Cardiac muscle cell (in vitro differentiated cells and primary cell): Measurements from ENCODE around the gene ANKRD28. TPM values are rescaled to one million over a fixed set of nuclear protein-coding genes. Genes with fewer than 3 reads are reported as not detected.
A peak's percentile ranks its signal among the peaks of the same experiment; 100 is the strongest.

Experiments
- DNase-seq, 2 donors: peaks; one replicate each; pipeline versions ENCODE4 v3.0.0 to v3.0.0-alpha.2; 2010 to 2017; ENCODE audit warnings: low read depth in 1 of 2, low spot score in 1 of 2
- H3K27ac ChIP-seq: fragments of 200-600 bp; sonication (generic); 2 replicates; pipeline ENCODE4 v1.5.1; 2016
- H3K27me3 ChIP-seq: fragments of 200-600 bp; sonication (generic); 2 replicates; pipeline ENCODE4 v1.6.0; 2016; ENCODE audit warnings: control low read depth
- H3K36me3 ChIP-seq: fragments of 200-600 bp; sonication (generic); 2 replicates; pipeline ENCODE4 v1.5.1; 2016; ENCODE audit warnings: control low read depth
- H3K4me1 ChIP-seq: fragments of 200-600 bp; sonication (generic); 2 replicates; pipeline ENCODE4 v1.8.1; 2017; ENCODE audit warnings: low read depth, mild to moderate bottlenecking, mixed run types
- H3K4me3 ChIP-seq: fragments of 200-600 bp; sonication (generic); 2 replicates; pipeline ENCODE4 v1.5.1; 2016; ENCODE audit warnings: mild to moderate bottlenecking
- H3K9me3 ChIP-seq: fragments of 200-600 bp; sonication (generic); 2 replicates; pipeline ENCODE4 v1.5.1; 2017; ENCODE audit warnings: low read depth, mild to moderate bottlenecking, control low read depth
- polyA plus RNA-seq: library from polyadenylated mRNA; unstranded; fragments of >200 nt; fragmentation: Nextera tagmentation; extraction: Ambion mirVana; gene quantifications from 2 replicates; pipeline ENCODE4 v1.2.1, GENCODE V29; 2016
- total RNA-seq: library from RNA; depleted of rRNA; stranded (reverse); fragments of >200 nt; gene quantifications from 2 replicates; pipeline ENCODE4 v1.2.3, GENCODE V29; 2016
- TF ChIP-seq, protein P1 (sequence below): IDR thresholded peaks from 2 replicates; pipeline ENCODE4 v1.5.1; 2012; ENCODE audit warnings: low read depth, mild to moderate bottlenecking, low read length

The ANKRD28 gene
- total and polyA plus RNA-seq, 2 experiments from 2014 or later, result 9.7 to 20.8 TPM

DNA sequence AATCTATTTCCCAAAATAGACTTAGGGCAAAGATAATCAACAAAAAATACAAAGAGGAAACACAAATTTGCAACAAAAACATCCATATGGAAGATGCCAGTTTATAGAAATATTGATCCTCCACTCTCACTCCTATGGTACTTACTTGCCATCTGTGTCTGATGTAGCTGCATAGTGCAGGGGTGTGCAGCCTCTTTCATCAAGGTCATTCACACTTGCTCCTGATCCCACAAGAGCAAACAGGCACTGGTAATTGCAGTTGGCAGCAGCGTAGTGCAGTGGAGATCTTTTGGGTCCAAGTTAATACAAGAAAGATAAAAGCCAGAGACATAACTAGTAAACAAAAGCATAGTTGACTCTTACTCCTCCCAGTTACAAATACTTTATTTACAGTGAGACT is 90.0 kb downstream of the ANKRD28 start:
- H3K36me3 ChIP-seq, result peaks cover 7% of the 10 kb centered on the region

GRCh38 chr3:15703346-15703745 is 94.4 kb downstream of the ANKRD28 start:
- Histone ChIP-seq H3K36me3 (peaks cover 7% of the 10 kb centered on the region), H3K27me3 (peaks cover 5% of the 10 kb centered on the region), H3K9me3 (no peaks in the 10 kb centered on the region), H3K27ac (no peak overlapping the region), H3K4me1 (no peaks in the 10 kb centered on the region), H3K4me3 (no peak overlapping the region)
- TF ChIP-seq, protein P1, sequence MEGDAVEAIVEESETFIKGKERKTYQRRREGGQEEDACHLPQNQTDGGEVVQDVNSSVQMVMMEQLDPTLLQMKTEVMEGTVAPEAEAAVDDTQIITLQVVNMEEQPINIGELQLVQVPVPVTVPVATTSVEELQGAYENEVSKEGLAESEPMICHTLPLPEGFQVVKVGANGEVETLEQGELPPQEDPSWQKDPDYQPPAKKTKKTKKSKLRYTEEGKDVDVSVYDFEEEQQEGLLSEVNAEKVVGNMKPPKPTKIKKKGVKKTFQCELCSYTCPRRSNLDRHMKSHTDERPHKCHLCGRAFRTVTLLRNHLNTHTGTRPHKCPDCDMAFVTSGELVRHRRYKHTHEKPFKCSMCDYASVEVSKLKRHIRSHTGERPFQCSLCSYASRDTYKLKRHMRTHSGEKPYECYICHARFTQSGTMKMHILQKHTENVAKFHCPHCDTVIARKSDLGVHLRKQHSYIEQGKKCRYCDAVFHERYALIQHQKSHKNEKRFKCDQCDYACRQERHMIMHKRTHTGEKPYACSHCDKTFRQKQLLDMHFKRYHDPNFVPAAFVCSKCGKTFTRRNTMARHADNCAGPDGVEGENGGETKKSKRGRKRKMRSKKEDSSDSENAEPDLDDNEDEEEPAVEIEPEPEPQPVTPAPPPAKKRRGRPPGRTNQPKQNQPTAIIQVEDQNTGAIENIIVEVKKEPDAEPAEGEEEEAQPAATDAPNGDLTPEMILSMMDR, result no peak
- no peak for DNase-seq

More for the DNA sequence above, 90.0 kb downstream of the ANKRD28 start:
- DNase-seq, result no peak
- Histone ChIP-seq H3K27me3 (peaks cover 44% of the 10 kb centered on the region), H3K9me3 (no peaks in the 10 kb centered on the region), H3K4me1 (no peaks in the 10 kb centered on the region), H3K4me3 (no peak overlapping the region), H3K27ac (no peak overlapping the region)
- TF ChIP-seq, protein P1, result no peak

GRCh38 chr3:15694628-15695027 is 103.2 kb downstream of the ANKRD28 start:
- peaks cover 19% of the 10 kb centered on the region for H3K36me3 ChIP-seq

DNA sequence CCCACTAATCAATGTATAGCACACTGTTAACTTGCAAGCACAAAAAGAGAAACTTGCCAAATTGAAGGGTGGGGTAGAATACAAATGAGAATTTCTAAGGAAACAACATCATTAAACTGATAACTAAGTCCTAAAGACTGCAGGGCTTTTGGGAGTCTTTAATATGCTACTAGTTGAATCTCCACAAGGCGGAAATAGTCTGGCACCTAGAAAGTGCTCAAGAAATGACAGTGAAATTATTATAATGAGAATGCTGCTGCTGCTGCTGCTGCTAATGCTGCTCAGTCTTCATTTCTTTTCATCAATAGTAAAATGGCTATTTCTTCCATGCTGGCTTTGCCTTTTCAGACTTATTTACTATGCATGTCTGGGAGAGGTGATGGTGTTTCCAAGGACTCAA is 104.4 kb downstream of the ANKRD28 start:
- Histone ChIP-seq H3K27me3 (no peaks in the 10 kb centered on the region), H3K4me1 (no peaks in the 10 kb centered on the region), H3K27ac (no peak overlapping the region), H3K36me3 (peaks cover 19% of the 10 kb centered on the region), H3K9me3 (no peaks in the 10 kb centered on the region), H3K4me3 (no peak overlapping the region)
- DNase-seq, result peak in 1 of 2 donors; percentile 25
- TF ChIP-seq, protein P1, result no peak

More at GRCh38 chr3:15694628-15695027, 103.2 kb downstream of the ANKRD28 start:
- H3K27ac ChIP-seq, result no peak overlapping the region
- H3K9me3 ChIP-seq, result no peaks in the 10 kb centered on the region
- H3K4me3 ChIP-seq, result no peak overlapping the region
- TF ChIP-seq, protein P1, result no peak
- DNase-seq, result no peak
- no peaks in the 10 kb centered on the region for H3K27me3 ChIP-seq
- no peaks in the 10 kb centered on the region for H3K4me1 ChIP-seq

GRCh38 chr3:15690748-15691147 is 107.0 kb downstream of the ANKRD28 start:
- TF ChIP-seq, protein P1, result no peak
- H3K9me3 ChIP-seq, result no peaks in the 10 kb centered on the region
- no peak overlapping the region for H3K27ac ChIP-seq
- no peaks in the 10 kb centered on the region for H3K27me3 ChIP-seq
- H3K36me3 ChIP-seq, result peaks cover 17% of the 10 kb centered on the region
- no peak for DNase-seq
- H3K4me3 ChIP-seq, result no peak overlapping the region
- no peaks in the 10 kb centered on the region for H3K4me1 ChIP-seq

- Histone ChIP-seq H3K27ac (no peak overlapping the region), H3K27me3 (no peaks in the 10 kb centered on the region), H3K4me3 (no peak overlapping the region), H3K4me1 (no peaks in the 10 kb centered on the region), H3K9me3 (no peaks in the 10 kb centered on the region), H3K36me3 (peaks cover 13% of the 10 kb centered on the region)
- DNase-seq, result no peak
- TF ChIP-seq, protein P1, result no peak
These were observed 107.5 kb downstream of the ANKRD28 start for GRCh38 chr3:15690230-15690629.
